Endothelial cell of umbilical vein (primary cell): ENCODE results near the gene MED27. TPM values are rescaled to one million over a fixed set of nuclear protein-coding genes. Genes with fewer than 3 reads are reported as not detected.

ENCODE experiments used
- BruUV-seq: library from RNA; stranded (reverse); fragments of 400-500 nt; replicated peaks from 2 replicates; lab custom pipeline; 2021; lab: Mats Ljungman, UMichigan
- CTCF ChIA-PET: fragments of 300-600, 350-600 bp; sonication (Branson Sonifier 250); formaldehyde crosslinking; loops from one replicate; lab custom pipeline; 2021; ENCODE audit warnings: antibody characterized with exemption, inconsistent platforms; lab: Charles Lee
- POLR2A ChIA-PET: fragments of 300-600, 350-600 bp; sonication (Branson Sonifier 250); formaldehyde crosslinking; loops from one replicate; lab custom pipeline; 2021; ENCODE audit warnings: antibody characterized with exemption, inconsistent platforms; lab: Charles Lee
- DNase-seq: peaks from one replicate; pipeline ENCODE4 v3.0.0-alpha.2; 2011; ENCODE audit warnings: low read depth, low spot score
- FAIRE-seq: peaks from 2 replicates; lab custom pipeline; 2011; peaks lifted over from hg19 to GRCh38; lab: Jason Lieb, UNC
- H2AFZ ChIP-seq: 2 replicates; pipeline ENCODE4 v1.6.0; 2012; ENCODE audit warnings: low read depth, low read length, control low read depth, inconsistent platforms
- H3K27ac ChIP-seq: 2 replicates; pipeline ENCODE4 v1.5.1; 2011; ENCODE audit warnings: low read depth, mild to moderate bottlenecking, control low read depth, low read length, moderate library complexity; ENCODE audit not compliant: insufficient read depth
- H3K27me3 ChIP-seq, 2 experiments: 2 replicates each; pipeline versions ENCODE4 v1.6.0 to v1.6.1; 2011; ENCODE audit warnings: low read length in 2 of 2, mixed read lengths in 1 of 2; ENCODE audit not compliant: control insufficient read depth in 2 of 2, insufficient read depth in 2 of 2
- H3K36me3 ChIP-seq, 2 experiments: 2 replicates in 1 of 2; 3 replicates in 1 of 2; pipeline ENCODE4 v1.5.1; 2011; ENCODE audit warnings: low read length in 2 of 2, mild to moderate bottlenecking in 1 of 2, moderate library complexity in 1 of 2; ENCODE audit not compliant: control insufficient read depth in 2 of 2, insufficient read depth in 2 of 2; ENCODE audit errors: extremely low read depth in 1 of 2
- H3K4me1 ChIP-seq: 3 replicates; pipeline ENCODE4 v1.5.1; 2011; ENCODE audit warnings: mild to moderate bottlenecking, low read length; ENCODE audit not compliant: control insufficient read depth, insufficient read depth; ENCODE audit errors: extremely low read depth
- H3K4me2 ChIP-seq: 2 replicates; pipeline ENCODE4 v1.6.1; 2011; ENCODE audit warnings: low read length, control low read depth, mixed read lengths; ENCODE audit not compliant: insufficient read depth
- H3K4me3 ChIP-seq, 3 experiments: fragments of 200-600 bp in 1 of 3; sonication (generic), shearing (Covaris generic) in 1 of 3; replicated peaks in 1 of 3; 2 replicates each; pipeline ENCODE4 v1.5.1; 2011 to 2016; ENCODE audit warnings: control low read depth in 3 of 3, low read length in 3 of 3, mild to moderate bottlenecking in 2 of 3, inconsistent platforms in 1 of 3, low read depth in 1 of 3, moderate library complexity in 1 of 3; ENCODE audit not compliant: insufficient read depth in 1 of 3
- H3K79me2 ChIP-seq: 2 replicates; pipeline ENCODE4 v1.6.0; 2012; ENCODE audit warnings: low read length, inconsistent platforms; ENCODE audit not compliant: control insufficient read depth, insufficient read depth
- H3K9ac ChIP-seq: replicated peaks from 2 replicates; pipeline ENCODE3; 2011; ENCODE audit warnings: low read length, control low read depth; ENCODE audit not compliant: insufficient read depth; ENCODE audit errors: extremely low read depth
- H3K9me1 ChIP-seq: replicated peaks from 3 replicates; pipeline ENCODE4 v1.6.0; 2011; ENCODE audit warnings: mild to moderate bottlenecking, low read length; ENCODE audit not compliant: control insufficient read depth, insufficient read depth; ENCODE audit errors: extremely low read depth
- H3K9me3 ChIP-seq: replicated peaks from 2 replicates; pipeline ENCODE4 v1.5.1; 2012; ENCODE audit warnings: low read length, inconsistent platforms; ENCODE audit not compliant: control insufficient read depth, insufficient read depth
- H4K20me1 ChIP-seq: replicated peaks from 2 replicates; pipeline ENCODE3; 2011; ENCODE audit warnings: mild to moderate bottlenecking, low read length; ENCODE audit not compliant: control insufficient read depth, insufficient read depth; ENCODE audit errors: extremely low read depth
- CTCF ChIP-seq, 2 donors: IDR thresholded peaks; 1 replicate in 1 of 2; 2 replicates in 1 of 2; pipeline ENCODE4 v1.5.1; 2011; ENCODE audit warnings: low read length in 2 of 2, mild to moderate bottlenecking in 2 of 2, moderate library complexity in 2 of 2, control low read depth in 1 of 2, inconsistent platforms in 1 of 2, low read depth in 1 of 2; ENCODE audit not compliant: insufficient read depth in 1 of 2; ENCODE audit errors: extremely low read depth in 1 of 2
- EZH2 ChIP-seq: IDR thresholded peaks from 2 replicates; pipeline ENCODE4 v1.6.1; 2012; ENCODE audit warnings: borderline replicate concordance, low read depth, mild to moderate bottlenecking, moderate library complexity, low read length, inconsistent platforms; ENCODE audit not compliant: severe bottlenecking
- FOS ChIP-seq: IDR thresholded peaks from 2 replicates; pipeline ENCODE4 v1.6.1; 2011; ENCODE audit warnings: mild to moderate bottlenecking, low read length, moderate library complexity, borderline replicate concordance; ENCODE audit not compliant: insufficient read depth
- GATA2 ChIP-seq: IDR thresholded peaks from 2 replicates; pipeline ENCODE4 v1.7.0; 2011; ENCODE audit warnings: low read depth, mild to moderate bottlenecking, moderate library complexity, mixed read lengths, low read length; ENCODE audit not compliant: insufficient read length, insufficient read depth
- JUN ChIP-seq: IDR thresholded peaks from 2 replicates; pipeline ENCODE4 v1.6.1; 2011; ENCODE audit warnings: borderline replicate concordance, low read depth; ENCODE audit not compliant: insufficient read length, insufficient read depth
- MAX ChIP-seq: IDR thresholded peaks from 2 replicates; pipeline ENCODE4 v1.6.1; 2011; ENCODE audit not compliant: insufficient read depth, insufficient read length
- MYC ChIP-seq: IDR thresholded peaks from one replicate; pipeline ENCODE4 v1.6.1; 2011; ENCODE audit warnings: mild to moderate bottlenecking, low read depth, low read length
- POLR2A ChIP-seq: IDR thresholded peaks from 2 replicates; pipeline ENCODE4 v1.6.1; 2012; ENCODE audit warnings: low read depth, mild to moderate bottlenecking, control low read depth, low read length
- POLR2AphosphoS5 ChIP-seq: IDR thresholded peaks from 2 replicates; pipeline ENCODE4 v1.6.1; 2012; ENCODE audit warnings: low read depth, mild to moderate bottlenecking, control low read depth, low read length, moderate library complexity; ENCODE audit not compliant: insufficient read depth
- dilution Hi-C: fragments of 300-500 bp; cut with MboI; formaldehyde crosslinking; loops from one replicate; pipeline ENCODE4 v1.15.0; 2019; ENCODE audit warnings: low sequenced_read_pairs; ENCODE audit not compliant: extremely low pct_ligation_motif_present
- intact Hi-C: fragments of 100-400 bp; cut with micrococcal nuclease; formaldehyde crosslinking; loops from one replicate; pipeline ENCODE4 v1.10.0; 2022
- polyA plus RNA-seq, 4 experiments: library from polyadenylated mRNA; depleted of rRNA in 3 of 4; stranded (reverse) in 3 of 4; unstranded in 1 of 4; fragments of >200 nt; gene quantifications; 2 replicates each; pipeline versions ENCODE4 v1.2.1 to v1.2.3, GENCODE V29; 2011 to 2012; ENCODE audit warnings: missing spikeins in 1 of 4
- total RNA-seq: library from RNA; stranded (reverse); gene quantifications from 2 replicates; pipeline ENCODE4 v1.2.3, GENCODE V29; 2021

Gene MED27
- total and polyA plus RNA-seq, 2 donors (not counting 3 experiments of a cell fraction or from before 2014, with no cell fraction given) = 27.9 to 47.8 TPM

GRCh38 chr9:131889437-131890251 is 190.0 kb downstream of the MED27 start:
- no peaks in the 10 kb centered on the region for H3K9me3 ChIP-seq
- no peaks in the 10 kb centered on the region for H3K36me3 ChIP-seq
- H3K4me3 ChIP-seq = no peak overlapping the region
- dilution Hi-C loops (loop anchor here (10.0 kb wide), 1 partner anchor 85 kb away; no protein-coding TSS in a partner anchor), intact Hi-C loops (no loop called here)
- FAIRE-seq (no peak), DNase-seq (no peak)
- ChIA-PET POLR2A (no interaction called here), CTCF (no interaction called here)
- no TSS peak for BruUV-seq
- no peaks in the 10 kb centered on the region for H3K79me2 ChIP-seq
- H3K27me3 ChIP-seq = no peaks in the 10 kb centered on the region
- no peak overlapping the region for H3K4me2 ChIP-seq
- no peak overlapping the region for H2AFZ ChIP-seq
- no peak overlapping the region for H3K27ac ChIP-seq
- H4K20me1 ChIP-seq = no peaks in the 10 kb centered on the region
- no peaks in the 10 kb centered on the region for H3K9me1 ChIP-seq
- H3K9ac ChIP-seq = no peak overlapping the region
- TF ChIP-seq CTCF (IDR thresholded peaks at IDR 0.05; ENCODE audit: extremely low read depth in 1 of 2, insufficient read depth in 1 of 2, low read depth in 1 of 2, low read length in 2 of 2) = no peak
- TF ChIP-seq FOS = no peak
- no peak for TF ChIP-seq MYC
- TF ChIP-seq POLR2A = no peak
- TF ChIP-seq POLR2AphosphoS5 = no peak
- no peak for TF ChIP-seq JUN
- no peak for TF ChIP-seq GATA2
- no peak for TF ChIP-seq EZH2
- TF ChIP-seq MAX = no peak
- H3K4me1 ChIP-seq = no peaks in the 10 kb centered on the region
